Epithelial cell of esophagus (primary cell): ENCODE data around the gene TMOD1.

Source experiments
- DNase-seq: peaks from one replicate; pipeline ENCODE4 v3.0.0; 2010; ENCODE audit warnings: low read depth
- H3K4me3 ChIP-seq: 2 replicates; pipeline ENCODE4 v1.5.1; 2011; ENCODE audit warnings: mild to moderate bottlenecking, low read length, control low read depth
- CTCF ChIP-seq: IDR thresholded peaks from 2 replicates; pipeline ENCODE4 v1.5.1; 2011; ENCODE audit warnings: low read depth, mild to moderate bottlenecking, low read length, control low read depth, inconsistent platforms; ENCODE audit not compliant: insufficient read depth; ENCODE audit errors: missing control alignments

TMOD1 gene

GRCh38 chr9:97594381-97594921 lies 93.0 kb downstream of the TMOD1 start:
- no peak for TF ChIP-seq CTCF
- H3K4me3 ChIP-seq, result no peak overlapping the region
- no peak for DNase-seq

- no peak overlapping the region for H3K4me3 ChIP-seq
- no peak for TF ChIP-seq CTCF
- no peak for DNase-seq
These were observed 95.4 kb downstream of the TMOD1 start for GRCh38 chr9:97596906-97597305.

- DNase-seq, result peak; percentile 81
- TF ChIP-seq CTCF, result peak; percentile 97
- no peak overlapping the region for H3K4me3 ChIP-seq
These were observed 97.2 kb downstream of the TMOD1 start for GRCh38 chr9:97598461-97599288.

- no peak for TF ChIP-seq CTCF
- no peak for DNase-seq
- H3K4me3 ChIP-seq, result no peak overlapping the region
These were observed 97.9 kb downstream of the TMOD1 start for GRCh38 chr9:97599314-97599846.

- H3K4me3 ChIP-seq, result no peak overlapping the region
- no peak for DNase-seq
- no peak for TF ChIP-seq CTCF
These were observed 99.2 kb downstream of the TMOD1 start for GRCh38 chr9:97600531-97601227.

- DNase-seq, result no peak
- no peak for TF ChIP-seq CTCF
- H3K4me3 ChIP-seq, result no peak overlapping the region
These were observed 99.9 kb downstream of the TMOD1 start for GRCh38 chr9:97601228-97601898.
